ENCODE measurements around the gene COL4A1. TPM values are rescaled to one million over a fixed set of nuclear protein-coding genes. Genes with fewer than 3 reads are reported as not detected.

Gene COL4A1
- total RNA-seq, 4 donors from 2014 or later, result 278 to 618 (median 440) TPM

DNA sequence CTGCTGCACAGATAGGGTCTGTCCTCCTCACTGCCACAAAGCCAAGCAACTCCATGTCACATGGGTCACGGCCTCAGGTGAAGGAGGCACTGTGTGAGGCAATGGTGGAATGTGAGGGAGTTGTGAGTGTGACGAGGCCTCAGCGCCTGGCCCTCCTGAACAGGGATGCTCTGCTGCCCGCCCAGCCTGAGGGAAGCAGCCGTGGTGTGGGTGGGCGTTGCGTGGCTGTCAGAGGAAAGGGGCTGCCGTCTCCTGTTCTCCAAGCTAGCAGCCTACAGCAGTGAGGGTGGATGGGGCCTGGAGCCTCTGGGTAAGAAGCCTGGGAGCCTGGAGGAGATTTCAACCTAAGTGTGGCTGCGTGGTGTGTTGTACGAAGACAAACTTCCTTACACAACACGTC is 125.0 kb downstream of the COL4A1 start:
- H3K36me3 ChIP-seq, result peaks cover 0 to 100% of the 10 kb centered on the region in 2 donors
- 57% methylated on average over 1 of the region's 11 CpGs; no CpG with 5 or more reads in 1 of the 2 donors for whole genome bisulfite sequencing, 2 donors (ENCODE audit: low coverage in 1 of 2)
- no peak for TF ChIP-seq POLR2AphosphoS5 (IDR thresholded peaks at IDR 0.05)
- TF ChIP-seq, protein P1, sequence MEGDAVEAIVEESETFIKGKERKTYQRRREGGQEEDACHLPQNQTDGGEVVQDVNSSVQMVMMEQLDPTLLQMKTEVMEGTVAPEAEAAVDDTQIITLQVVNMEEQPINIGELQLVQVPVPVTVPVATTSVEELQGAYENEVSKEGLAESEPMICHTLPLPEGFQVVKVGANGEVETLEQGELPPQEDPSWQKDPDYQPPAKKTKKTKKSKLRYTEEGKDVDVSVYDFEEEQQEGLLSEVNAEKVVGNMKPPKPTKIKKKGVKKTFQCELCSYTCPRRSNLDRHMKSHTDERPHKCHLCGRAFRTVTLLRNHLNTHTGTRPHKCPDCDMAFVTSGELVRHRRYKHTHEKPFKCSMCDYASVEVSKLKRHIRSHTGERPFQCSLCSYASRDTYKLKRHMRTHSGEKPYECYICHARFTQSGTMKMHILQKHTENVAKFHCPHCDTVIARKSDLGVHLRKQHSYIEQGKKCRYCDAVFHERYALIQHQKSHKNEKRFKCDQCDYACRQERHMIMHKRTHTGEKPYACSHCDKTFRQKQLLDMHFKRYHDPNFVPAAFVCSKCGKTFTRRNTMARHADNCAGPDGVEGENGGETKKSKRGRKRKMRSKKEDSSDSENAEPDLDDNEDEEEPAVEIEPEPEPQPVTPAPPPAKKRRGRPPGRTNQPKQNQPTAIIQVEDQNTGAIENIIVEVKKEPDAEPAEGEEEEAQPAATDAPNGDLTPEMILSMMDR (IDR thresholded peaks at IDR 0.05), result no peak
- no peak for TF ChIP-seq EP300 (IDR thresholded peaks at IDR 0.05)
- TF ChIP-seq POLR2A (IDR thresholded peaks at IDR 0.05), result no peak
- ATAC-seq, result no peak
- no peak overlapping the region for H3K27ac ChIP-seq
- no peaks in the 10 kb centered on the region for H3K27me3 ChIP-seq
- no peaks in the 10 kb centered on the region for H3K9me3 ChIP-seq
- no peaks in the 10 kb centered on the region for H3K4me1 ChIP-seq
- H3K4me3 ChIP-seq, result no peak overlapping the region

DNA sequence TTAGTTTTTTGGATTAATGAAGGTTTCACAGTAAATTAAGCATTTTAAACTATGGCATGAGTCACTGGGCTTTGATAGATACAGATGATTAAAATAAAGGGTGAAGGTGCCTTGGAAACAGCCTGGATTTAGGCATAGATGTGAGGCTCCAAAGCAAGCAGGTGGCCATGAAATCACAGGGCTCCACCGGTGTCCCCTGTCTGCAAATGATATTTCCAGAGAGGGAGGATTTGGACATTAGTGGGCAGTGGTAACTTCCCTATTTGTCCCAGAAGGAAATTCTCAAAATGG is 127.2 kb downstream of the COL4A1 start:
- no peak overlapping the region for H3K27ac ChIP-seq
- no peak for TF ChIP-seq POLR2AphosphoS5 (IDR thresholded peaks at IDR 0.05)
- no peaks in the 10 kb centered on the region for H3K9me3 ChIP-seq
- no peak for ATAC-seq
- no peak overlapping the region for H3K4me3 ChIP-seq
- no peaks in the 10 kb centered on the region for H3K27me3 ChIP-seq
- no peaks in the 10 kb centered on the region for H3K4me1 ChIP-seq
- H3K36me3 ChIP-seq, result peaks cover 7 to 100% of the 10 kb centered on the region in 2 donors
- 56 to 91% methylated on average over 1 of the region's 1 CpG for WGBS, 2 donors (ENCODE audit: low coverage in 1 of 2)

DNA sequence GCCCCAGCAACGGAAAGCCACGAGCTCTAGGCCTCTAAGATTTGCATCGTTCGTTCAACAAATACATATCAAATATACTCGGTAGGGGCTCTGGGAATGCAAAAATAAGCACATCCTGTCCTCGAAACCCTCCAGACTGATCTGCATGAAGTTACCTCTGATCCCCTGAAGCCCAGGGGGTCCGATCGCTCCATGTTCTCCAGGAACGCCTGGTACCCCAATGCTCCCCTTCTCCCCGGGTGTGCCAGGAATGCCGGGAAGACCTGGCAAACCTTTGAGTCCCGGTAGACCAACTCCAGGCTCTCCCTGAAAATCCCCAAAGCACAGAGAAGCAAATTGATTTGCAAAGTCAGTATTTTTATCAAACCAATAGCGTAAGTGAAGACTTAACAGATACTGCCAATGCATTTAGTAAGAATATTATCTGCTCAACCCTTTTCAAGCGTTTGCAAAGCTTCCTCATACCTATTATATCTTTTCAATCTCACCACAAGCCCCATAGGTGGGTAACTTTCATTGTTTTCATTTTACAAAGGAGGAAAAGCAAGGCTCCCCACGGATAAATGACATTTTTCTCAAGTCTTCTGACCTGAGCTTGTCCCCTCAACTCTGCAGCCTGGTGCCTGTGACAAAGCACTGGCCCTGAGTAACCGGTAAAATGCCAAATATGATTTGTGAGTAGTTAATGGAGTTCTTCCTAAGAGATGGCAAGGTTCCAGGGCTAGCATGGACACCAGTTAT is 127.7 kb downstream of the COL4A1 start:
- Histone ChIP-seq H3K4me1 (no peaks in the 10 kb centered on the region), H3K9me3 (no peaks in the 10 kb centered on the region), H3K27ac (no peak overlapping the region), H3K36me3 (peaks cover 7 to 100% of the 10 kb centered on the region in 2 donors), H3K27me3 (no peaks in the 10 kb centered on the region), H3K4me3 (no peak overlapping the region)
- TF ChIP-seq POLR2AphosphoS5 (IDR thresholded peaks at IDR 0.05) (no peak), EP300 (IDR thresholded peaks at IDR 0.05) (no peak), POLR2A (IDR thresholded peaks at IDR 0.05) (no peak)
- TF ChIP-seq, protein P1 (IDR thresholded peaks at IDR 0.05), result no peak
- WGBS, 2 donors (ENCODE audit: low coverage in 1 of 2), result 63 to 76% methylated on average over 4 to 11 of the region's 16 CpGs
- ATAC-seq, result no peak

DNA sequence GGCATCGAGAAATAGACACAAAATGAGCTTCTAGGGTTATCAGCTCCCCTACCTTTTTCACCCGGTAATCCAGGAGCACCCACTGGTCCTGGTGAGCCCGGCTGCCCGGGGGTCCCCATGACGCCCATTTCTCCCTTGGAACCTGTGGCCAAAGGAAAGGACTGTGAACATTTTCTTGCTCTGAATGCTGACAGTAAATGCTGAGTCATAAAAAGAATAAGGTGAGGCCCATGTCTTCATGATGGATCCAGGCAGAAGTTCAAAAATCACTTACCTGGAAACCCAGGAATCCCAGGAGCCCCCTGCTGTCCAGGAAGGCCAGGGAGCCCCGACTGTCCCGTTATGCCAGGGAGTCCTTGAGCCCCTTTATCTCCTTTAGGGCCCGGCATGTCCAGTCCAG is 129.2 kb downstream of the COL4A1 start:
- no peak for TF ChIP-seq POLR2A (IDR thresholded peaks at IDR 0.05)
- TF ChIP-seq, protein P1 (IDR thresholded peaks at IDR 0.05), result no peak
- no peak for TF ChIP-seq POLR2AphosphoS5 (IDR thresholded peaks at IDR 0.05)
- no peak for TF ChIP-seq EP300 (IDR thresholded peaks at IDR 0.05)
- WGBS, 2 donors (ENCODE audit: low coverage in 1 of 2), result 93% methylated on average over 6 of the region's 8 CpGs; no CpG with 5 or more reads in 1 of the 2 donors
- ATAC-seq, result no peak

DNA sequence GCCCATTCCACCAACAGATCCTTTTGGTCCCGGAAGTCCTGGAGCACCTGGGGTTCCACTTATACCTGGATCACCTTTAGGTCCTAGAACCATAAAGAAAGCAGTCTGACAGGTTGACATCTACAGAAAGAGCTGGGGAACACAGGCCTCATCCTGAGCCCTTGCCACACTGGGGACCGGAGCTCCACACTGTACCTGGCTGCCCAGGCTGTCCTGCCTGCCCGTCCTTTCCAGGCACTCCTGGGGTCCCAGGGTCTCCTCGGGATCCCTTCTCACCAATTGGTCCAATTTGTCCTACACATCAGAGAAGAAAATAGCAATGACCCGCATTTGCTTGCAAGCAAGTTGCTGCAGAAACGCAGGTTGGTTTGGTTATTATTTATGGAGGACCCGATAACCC is 130.5 kb downstream of the COL4A1 start:
- TF ChIP-seq POLR2A (IDR thresholded peaks at IDR 0.05) (no peak), POLR2AphosphoS5 (IDR thresholded peaks at IDR 0.05) (no peak)
- TF ChIP-seq, protein P1 (IDR thresholded peaks at IDR 0.05), result no peak
- ATAC-seq, result no peak
- Histone ChIP-seq H3K27ac (no peak overlapping the region), H3K9me3 (peaks cover 0 to 8% (median 0%) of the 10 kb centered on the region in 3 donors), H3K4me3 (no peak overlapping the region), H3K4me1 (no peaks in the 10 kb centered on the region), H3K36me3 (peaks cover 12 to 100% of the 10 kb centered on the region in 2 donors), H3K27me3 (no peaks in the 10 kb centered on the region)
- WGBS, 2 donors (ENCODE audit: low coverage in 1 of 2), result 96 to 97% methylated on average over 4 to 5 of the region's 7 CpGs

More for the DNA sequence above, 129.2 kb downstream of the COL4A1 start:
- Histone ChIP-seq H3K27ac (no peak overlapping the region), H3K4me3 (no peak overlapping the region), H3K27me3 (no peaks in the 10 kb centered on the region), H3K9me3 (peaks cover 0 to 8% (median 0%) of the 10 kb centered on the region in 3 donors), H3K36me3 (peaks cover 12 to 100% of the 10 kb centered on the region in 2 donors), H3K4me1 (no peaks in the 10 kb centered on the region)

Measured in gastroesophageal sphincter (tissue), 4 donors.